Panc1 (cell line): ENCODE results near the gene GBF1. TPM values are rescaled to one million over a fixed set of nuclear protein-coding genes. Genes with fewer than 3 reads are reported as not detected.
A peak's percentile ranks its signal among the peaks of the same experiment; 100 is the strongest.

Source experiments
- ATAC-seq: fragments of 200-7000 bp; cut with Tn5 transposase; 2 replicates; pipeline ENCODE4 v1.9.1; 2020; ENCODE audit warnings: mild to moderate bottlenecking, moderate library complexity
- BruUV-seq: library from RNA; stranded (reverse); fragments of 400-500 nt; replicated peaks from 2 replicates; lab custom pipeline; 2021; lab: Mats Ljungman, UMichigan
- CTCF ChIA-PET: fragments of 300-600 bp; sonication (Branson Sonifier 250); formaldehyde crosslinking; loops from one replicate; lab custom pipeline; 2022; ENCODE audit warnings: antibody characterized with exemption; lab: Charles Lee
- POLR2A ChIA-PET: fragments of 300-600 bp; sonication (Branson Sonifier 250); formaldehyde crosslinking; loops from one replicate; lab custom pipeline; 2022; ENCODE audit warnings: antibody characterized with exemption; lab: Charles Lee
- DNase-seq: peaks from one replicate; pipeline ENCODE4 v3.0.0-alpha.2; 2010; ENCODE audit warnings: low read depth, low spot score
- H3K27ac ChIP-seq: 2 replicates; pipeline ENCODE4 v1.5.1; 2011; ENCODE audit warnings: mild to moderate bottlenecking, low read length, inconsistent platforms
- H3K27me3 ChIP-seq: fragments of 200-500 bp; sonication (Bioruptor generic); 2 replicates; pipeline ENCODE4 v1.6.0; 2014; ENCODE audit warnings: low read length, inconsistent platforms; ENCODE audit not compliant: control insufficient read depth, insufficient read depth
- H3K36me3 ChIP-seq: fragments of 200-500 bp; sonication (Bioruptor generic); 2 replicates; pipeline ENCODE4 v1.5.1; 2014; ENCODE audit warnings: inconsistent platforms, mild to moderate bottlenecking, low read length, moderate library complexity; ENCODE audit not compliant: control insufficient read depth, insufficient read depth
- H3K4me1 ChIP-seq: 2 replicates; pipeline ENCODE4 v1.5.1; 2011; ENCODE audit warnings: inconsistent platforms, mild to moderate bottlenecking, low read length, moderate library complexity; ENCODE audit not compliant: control insufficient read depth, insufficient read depth
- H3K4me3 ChIP-seq, 2 experiments: 2 replicates each; pipeline ENCODE4 v1.5.1; 2011 to 2012; ENCODE audit warnings: low read depth in 2 of 2, low read length in 2 of 2, mild to moderate bottlenecking in 2 of 2, inconsistent platforms in 1 of 2, moderate library complexity in 1 of 2
- H3K9me3 ChIP-seq: fragments of 200-500 bp; sonication (Bioruptor generic); 2 replicates; pipeline ENCODE4 v1.5.1; 2014; ENCODE audit warnings: low read depth, mild to moderate bottlenecking, inconsistent platforms, low read length, moderate library complexity; ENCODE audit not compliant: control insufficient read depth, insufficient read depth
- POLR2AphosphoS5 ChIP-seq: IDR thresholded peaks from 2 replicates; pipeline ENCODE4 v1.6.1; 2012; ENCODE audit warnings: mild to moderate bottlenecking, low read depth, low read length, moderate library complexity
- REST ChIP-seq, 2 experiments: IDR thresholded peaks; 2 replicates each; pipeline ENCODE4 v1.6.1; 2011 to 2012; ENCODE audit warnings: low read depth in 2 of 2, control low read depth in 1 of 2, low read length in 1 of 2, mild to moderate bottlenecking in 1 of 2, moderate library complexity in 1 of 2; ENCODE audit not compliant: insufficient read depth in 1 of 2
- SIN3A ChIP-seq: IDR thresholded peaks from 2 replicates; pipeline ENCODE4 v1.6.1; 2012; ENCODE audit warnings: low read depth, mild to moderate bottlenecking, low read length, moderate library complexity, borderline replicate concordance; ENCODE audit not compliant: insufficient read depth
- TCF7L2 ChIP-seq: IDR thresholded peaks from 2 replicates; pipeline ENCODE4 v1.6.1; 2011; ENCODE audit warnings: mild to moderate bottlenecking, low read depth, low read length, inconsistent platforms
- in situ Hi-C: cut with HindIII; loops from 2 replicates; pipeline ENCODE4 v1.10.0; 2016; ENCODE audit warnings: low sequenced_read_pairs, low pct_unique_long_range_greater_than_20kb
- intact Hi-C: fragments of 100-400 bp; cut with micrococcal nuclease; formaldehyde crosslinking; loops from one replicate; pipeline ENCODE4 v1.10.0; 2022; ENCODE audit not compliant: unreplicated experiment
- total RNA-seq: library from RNA; stranded (reverse); gene quantifications from one replicate; pipeline ENCODE4 v1.2.1, GENCODE V29; 2021; ENCODE audit not compliant: unreplicated experiment
- TF ChIP-seq, protein P1 (sequence below): fragments of 450-650 bp; IDR thresholded peaks from 2 replicates; pipeline ENCODE4 v1.5.1; 2017; ENCODE audit warnings: mild to moderate bottlenecking

GBF1 gene
- total RNA-seq, 1 experiment from 2014 or later = 65.0 TPM

DNA sequence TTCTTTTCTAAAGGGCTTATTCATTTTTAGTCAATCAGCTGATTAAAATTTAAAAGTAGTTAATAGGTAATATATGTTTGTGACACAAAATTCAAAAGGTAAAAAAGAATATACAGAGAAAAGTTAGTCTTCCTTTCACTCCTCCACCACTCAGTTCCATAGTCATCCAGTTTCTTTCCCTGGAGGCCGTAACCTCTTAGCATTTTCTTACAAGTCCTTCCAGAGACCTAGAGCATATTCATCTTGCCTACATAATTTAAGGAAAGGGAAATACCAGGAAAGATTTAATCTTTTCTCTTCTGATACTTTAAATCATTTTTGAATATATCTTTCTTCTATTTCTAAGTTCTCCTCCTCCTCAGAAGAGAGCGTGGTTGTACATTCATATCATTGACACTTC is 10.1 kb downstream of the GBF1 start:
- Histone ChIP-seq H3K27me3 (no peaks in the 10 kb centered on the region), H3K4me1 (no peaks in the 10 kb centered on the region), H3K9me3 (no peaks in the 10 kb centered on the region), H3K4me3 (no peak overlapping the region), H3K27ac (no peak overlapping the region), H3K36me3 (peaks cover 7% of the 10 kb centered on the region)
- in situ Hi-C loops = no loop called here
- BruUV-seq = no TSS peak
- no peak for ATAC-seq
- ChIA-PET POLR2A (no interaction called here), CTCF (no interaction called here)
- no peak for TF ChIP-seq REST (IDR thresholded peaks at IDR 0.05; ENCODE audit: insufficient read depth in 1 of 2, low read depth in 2 of 2, low read length in 1 of 2)
- TF ChIP-seq, protein P1, sequence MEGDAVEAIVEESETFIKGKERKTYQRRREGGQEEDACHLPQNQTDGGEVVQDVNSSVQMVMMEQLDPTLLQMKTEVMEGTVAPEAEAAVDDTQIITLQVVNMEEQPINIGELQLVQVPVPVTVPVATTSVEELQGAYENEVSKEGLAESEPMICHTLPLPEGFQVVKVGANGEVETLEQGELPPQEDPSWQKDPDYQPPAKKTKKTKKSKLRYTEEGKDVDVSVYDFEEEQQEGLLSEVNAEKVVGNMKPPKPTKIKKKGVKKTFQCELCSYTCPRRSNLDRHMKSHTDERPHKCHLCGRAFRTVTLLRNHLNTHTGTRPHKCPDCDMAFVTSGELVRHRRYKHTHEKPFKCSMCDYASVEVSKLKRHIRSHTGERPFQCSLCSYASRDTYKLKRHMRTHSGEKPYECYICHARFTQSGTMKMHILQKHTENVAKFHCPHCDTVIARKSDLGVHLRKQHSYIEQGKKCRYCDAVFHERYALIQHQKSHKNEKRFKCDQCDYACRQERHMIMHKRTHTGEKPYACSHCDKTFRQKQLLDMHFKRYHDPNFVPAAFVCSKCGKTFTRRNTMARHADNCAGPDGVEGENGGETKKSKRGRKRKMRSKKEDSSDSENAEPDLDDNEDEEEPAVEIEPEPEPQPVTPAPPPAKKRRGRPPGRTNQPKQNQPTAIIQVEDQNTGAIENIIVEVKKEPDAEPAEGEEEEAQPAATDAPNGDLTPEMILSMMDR = no peak
- TF ChIP-seq SIN3A = no peak
- TF ChIP-seq POLR2AphosphoS5 = no peak
- no peak for TF ChIP-seq TCF7L2
- intact Hi-C loops = no loop called here
- DNase-seq = no peak

DNA sequence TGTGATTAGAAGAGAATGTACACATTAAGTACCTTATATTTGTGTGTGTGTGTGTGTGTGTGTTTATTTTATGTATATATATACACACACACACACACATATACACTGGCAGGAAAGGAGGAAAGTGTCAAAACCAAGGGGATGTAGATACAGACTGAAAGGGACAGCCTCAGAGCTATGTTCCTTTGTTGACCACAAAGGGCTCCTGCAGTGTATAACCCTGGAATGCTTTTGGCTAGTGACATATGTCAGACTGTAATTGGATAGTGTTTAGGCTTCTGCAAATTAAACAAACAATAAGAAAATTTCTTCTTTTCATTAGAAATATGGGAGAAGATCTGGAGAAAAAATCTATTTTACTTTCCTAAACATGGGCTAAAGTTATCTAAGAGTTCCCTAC is 15.9 kb downstream of the GBF1 start:
- H3K27me3 ChIP-seq = no peaks in the 10 kb centered on the region
- intact Hi-C loops (no loop called here), in situ Hi-C loops (no loop called here)
- H3K9me3 ChIP-seq = no peaks in the 10 kb centered on the region
- ChIA-PET POLR2A (interaction anchor here (0.6 kb wide), 1 partner anchor 138 kb away, joined by 6 read pairs; no protein-coding TSS in a partner anchor), CTCF (no interaction called here)
- H3K27ac ChIP-seq = no peak overlapping the region
- no peak overlapping the region for H3K4me3 ChIP-seq
- DNase-seq (no peak), ATAC-seq (no peak)
- TSS peak; percentile 32 for BruUV-seq
- H3K4me1 ChIP-seq = no peaks in the 10 kb centered on the region
- TF ChIP-seq TCF7L2 (no peak), POLR2AphosphoS5 (no peak), SIN3A (no peak), REST (IDR thresholded peaks at IDR 0.05; ENCODE audit: insufficient read depth in 1 of 2, low read depth in 2 of 2, low read length in 1 of 2) (no peak)
- TF ChIP-seq, protein P1 = no peak
- peaks cover 12% of the 10 kb centered on the region for H3K36me3 ChIP-seq
